Stomach (tissue), 4 donors: Measurements from ENCODE around the gene TNFRSF1B.

Experiments
- CTCF ChIP-seq, 7 experiments: fragments of 450-650 bp in 4 of 7; fragments of 200-600 bp in 3 of 7; sonication (generic) in 3 of 7; IDR thresholded peaks; one replicate each; pipeline ENCODE4 v1.5.1; 2016 to 2019; ENCODE audit warnings: antibody characterized with exemption in 7 of 7, control low read depth in 2 of 7, mild to moderate bottlenecking in 1 of 7
- POLR2AphosphoS5 ChIP-seq, 3 donors: sonication (generic); formaldehyde crosslinking; IDR thresholded peaks; one replicate each; pipeline ENCODE4 v1.6.1; 2016; ENCODE audit warnings: antibody characterized with exemption in 3 of 3

GRCh38 chr1:12229386-12229834, 62.6 kb downstream of the TNFRSF1B start:
- no peak for TF ChIP-seq CTCF (IDR thresholded peaks at IDR 0.05)
- no peak for TF ChIP-seq POLR2AphosphoS5 (IDR thresholded peaks at IDR 0.05)
